OCI-LY1 (cell line): ENCODE results near the gene AGBL1.

Experiments
- H2AFZ ChIP-seq: fragments of 200-600 bp; sonication (generic), shearing (Covaris generic); 2 replicates; pipeline ENCODE4 v1.6.0; 2014; ENCODE audit warnings: antibody characterized with exemption, mild to moderate bottlenecking, low read length
- H3F3A ChIP-seq: fragments of 200-600 bp; sonication (generic), shearing (Covaris generic); 2 replicates; pipeline ENCODE4 v1.6.0; 2014; ENCODE audit warnings: mild to moderate bottlenecking, antibody characterized with exemption, low read length, moderate library complexity; ENCODE audit not compliant: insufficient read depth
- H3K27ac ChIP-seq: fragments of 200-600 bp; sonication (generic); 2 replicates; pipeline ENCODE4 v1.5.1; 2014; ENCODE audit warnings: low read length, mixed run types, mild to moderate bottlenecking, low read depth; ENCODE audit not compliant: poor library complexity, severe bottlenecking
- H3K27me3 ChIP-seq: fragments of 200-600 bp; sonication (generic); 2 replicates; pipeline ENCODE4 v1.6.0; 2014; ENCODE audit warnings: antibody characterized with exemption, mild to moderate bottlenecking, low read length, moderate library complexity; ENCODE audit not compliant: insufficient read depth
- H3K36me3 ChIP-seq: fragments of 200-600 bp; sonication (generic); 2 replicates; pipeline ENCODE4 v1.6.1; 2014; ENCODE audit warnings: mild to moderate bottlenecking, antibody characterized with exemption, low read length, moderate library complexity, mixed read lengths; ENCODE audit not compliant: insufficient read depth
- H3K4me1 ChIP-seq: fragments of 200-600 bp; sonication (generic); 2 replicates; pipeline ENCODE4 v1.5.1; 2014; ENCODE audit warnings: mild to moderate bottlenecking, low read length, moderate library complexity; ENCODE audit not compliant: insufficient read depth, severe bottlenecking
- H3K4me2 ChIP-seq: fragments of 200-600 bp; sonication (generic), shearing (Covaris generic); 2 replicates; pipeline ENCODE4 v1.6.1; 2014; ENCODE audit warnings: low read length
- H3K4me3 ChIP-seq: fragments of 200-600 bp; sonication (generic); 2 replicates; pipeline ENCODE4 v1.5.1; 2014; ENCODE audit warnings: low read length, low read depth, mild to moderate bottlenecking, mixed read lengths; ENCODE audit not compliant: poor library complexity, severe bottlenecking
- H3K79me2 ChIP-seq: fragments of 200-600 bp; shearing (Covaris generic); 2 replicates; pipeline ENCODE4 v1.6.1; 2016; ENCODE audit warnings: mixed run types, low read length, mixed read lengths; ENCODE audit not compliant: insufficient read depth
- H3K9ac ChIP-seq: fragments of 200-600 bp; sonication (generic), shearing (Covaris generic); 2 replicates; pipeline ENCODE4 v1.6.1; 2014; ENCODE audit warnings: mild to moderate bottlenecking, low read length, mixed read lengths
- H3K9me2 ChIP-seq: fragments of 200-600 bp; sonication (generic), shearing (Covaris generic); 2 replicates; pipeline ENCODE4 v1.6.1; 2014; ENCODE audit warnings: low read depth, mild to moderate bottlenecking, low read length, mixed read lengths
- H3K9me3 ChIP-seq: fragments of 200-600 bp; shearing (Covaris generic); 2 replicates; pipeline ENCODE4 v1.6.1; 2014; ENCODE audit warnings: low read length, mixed read lengths
- H4K20me1 ChIP-seq: fragments of 200-600 bp; sonication (generic), shearing (Covaris generic); 2 replicates; pipeline ENCODE4 v1.6.0; 2016; ENCODE audit warnings: mild to moderate bottlenecking, low read length; ENCODE audit not compliant: insufficient read depth
- EZH2 ChIP-seq: fragments of 200-600 bp; sonication (generic), shearing (Covaris generic); IDR thresholded peaks from 2 replicates; pipeline ENCODE4 v1.8.0; 2017; ENCODE audit warnings: borderline replicate concordance, mixed run types, mild to moderate bottlenecking, antibody characterized with exemption, low read length, moderate library complexity, mixed read lengths
- TF ChIP-seq, protein P1 (sequence below): fragments of 200-600 bp; sonication (generic), shearing (Covaris generic); IDR thresholded peaks from 2 replicates; pipeline ENCODE4 v1.5.1; 2017; ENCODE audit warnings: mild to moderate bottlenecking, antibody characterized with exemption, low read length, moderate library complexity, mixed read lengths

Gene AGBL1

DNA sequence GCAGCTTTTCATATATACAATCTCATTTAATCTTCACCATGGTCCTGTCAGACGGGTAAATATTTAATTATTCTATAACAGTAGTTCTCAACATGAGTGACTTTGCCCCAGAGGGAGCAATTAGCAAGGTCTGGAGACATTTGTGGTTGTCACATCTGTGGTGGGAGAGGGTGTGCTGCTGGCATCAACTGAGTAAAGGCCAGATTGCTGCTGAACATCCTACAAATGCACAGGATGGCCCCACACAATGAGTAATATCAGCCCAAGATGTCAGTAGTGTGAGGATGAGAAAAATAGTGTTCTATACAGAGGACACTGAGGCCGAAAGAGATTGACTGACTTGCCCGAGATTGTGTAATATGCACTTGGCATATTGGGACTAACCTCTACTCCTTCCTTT lies 156.0 kb downstream of the AGBL1 start:
- no peaks in the 10 kb centered on the region for H4K20me1 ChIP-seq
- H3K4me2 ChIP-seq: no peak overlapping the region
- no peaks in the 10 kb centered on the region for H3K4me1 ChIP-seq
- H3K27ac ChIP-seq: no peak overlapping the region
- no peaks in the 10 kb centered on the region for H3K36me3 ChIP-seq
- no peaks in the 10 kb centered on the region for H3K9me2 ChIP-seq
- no peaks in the 10 kb centered on the region for H3K79me2 ChIP-seq
- no peak overlapping the region for H3K9ac ChIP-seq
- no peaks in the 10 kb centered on the region for H3F3A ChIP-seq
- no peak overlapping the region for H2AFZ ChIP-seq
- H3K27me3 ChIP-seq: no peaks in the 10 kb centered on the region
- H3K4me3 ChIP-seq: no peak overlapping the region
- no peaks in the 10 kb centered on the region for H3K9me3 ChIP-seq
- TF ChIP-seq, protein P1, sequence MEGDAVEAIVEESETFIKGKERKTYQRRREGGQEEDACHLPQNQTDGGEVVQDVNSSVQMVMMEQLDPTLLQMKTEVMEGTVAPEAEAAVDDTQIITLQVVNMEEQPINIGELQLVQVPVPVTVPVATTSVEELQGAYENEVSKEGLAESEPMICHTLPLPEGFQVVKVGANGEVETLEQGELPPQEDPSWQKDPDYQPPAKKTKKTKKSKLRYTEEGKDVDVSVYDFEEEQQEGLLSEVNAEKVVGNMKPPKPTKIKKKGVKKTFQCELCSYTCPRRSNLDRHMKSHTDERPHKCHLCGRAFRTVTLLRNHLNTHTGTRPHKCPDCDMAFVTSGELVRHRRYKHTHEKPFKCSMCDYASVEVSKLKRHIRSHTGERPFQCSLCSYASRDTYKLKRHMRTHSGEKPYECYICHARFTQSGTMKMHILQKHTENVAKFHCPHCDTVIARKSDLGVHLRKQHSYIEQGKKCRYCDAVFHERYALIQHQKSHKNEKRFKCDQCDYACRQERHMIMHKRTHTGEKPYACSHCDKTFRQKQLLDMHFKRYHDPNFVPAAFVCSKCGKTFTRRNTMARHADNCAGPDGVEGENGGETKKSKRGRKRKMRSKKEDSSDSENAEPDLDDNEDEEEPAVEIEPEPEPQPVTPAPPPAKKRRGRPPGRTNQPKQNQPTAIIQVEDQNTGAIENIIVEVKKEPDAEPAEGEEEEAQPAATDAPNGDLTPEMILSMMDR: no peak
- no peak for TF ChIP-seq EZH2

DNA sequence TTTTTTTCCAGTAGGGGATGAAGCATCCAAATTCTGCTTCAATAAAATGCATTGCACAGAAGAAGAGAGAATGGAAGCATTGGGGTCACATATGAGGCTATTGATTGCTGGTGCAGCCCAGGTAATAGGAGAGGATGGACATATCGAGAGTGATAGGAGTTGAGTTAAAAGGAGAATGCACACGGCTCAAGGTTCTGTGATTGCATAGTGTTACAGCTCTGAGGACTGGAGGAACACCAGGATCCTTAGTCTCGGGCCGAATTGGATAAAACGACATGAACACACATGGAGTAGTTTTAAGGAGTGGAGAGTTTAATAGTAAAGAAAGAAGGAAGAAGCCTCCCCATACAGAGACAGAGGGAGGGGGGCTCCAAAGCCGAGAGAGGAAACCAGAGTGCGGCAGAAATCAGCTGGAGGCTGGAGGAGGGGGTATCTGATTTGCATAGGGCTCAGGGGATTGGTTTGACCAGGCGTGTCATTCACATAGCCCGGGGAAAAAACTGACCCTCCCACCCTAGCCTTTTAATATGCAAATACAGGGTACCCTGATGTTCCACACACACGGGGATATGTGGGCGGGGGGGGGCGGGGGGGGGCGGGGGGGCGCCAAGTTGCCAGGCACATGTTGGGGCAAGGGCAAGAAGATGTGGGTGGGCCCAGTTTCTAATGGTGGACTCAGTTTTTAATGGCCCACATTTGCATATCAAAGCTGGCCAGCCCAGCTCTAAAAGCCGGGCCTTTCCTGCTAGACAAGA lies 156.9 kb downstream of the AGBL1 start:
- Histone ChIP-seq H3K27ac (no peak overlapping the region), H3K4me3 (no peak overlapping the region)
- TF ChIP-seq, protein P1: no peak
- TF ChIP-seq EZH2: no peak

DNA sequence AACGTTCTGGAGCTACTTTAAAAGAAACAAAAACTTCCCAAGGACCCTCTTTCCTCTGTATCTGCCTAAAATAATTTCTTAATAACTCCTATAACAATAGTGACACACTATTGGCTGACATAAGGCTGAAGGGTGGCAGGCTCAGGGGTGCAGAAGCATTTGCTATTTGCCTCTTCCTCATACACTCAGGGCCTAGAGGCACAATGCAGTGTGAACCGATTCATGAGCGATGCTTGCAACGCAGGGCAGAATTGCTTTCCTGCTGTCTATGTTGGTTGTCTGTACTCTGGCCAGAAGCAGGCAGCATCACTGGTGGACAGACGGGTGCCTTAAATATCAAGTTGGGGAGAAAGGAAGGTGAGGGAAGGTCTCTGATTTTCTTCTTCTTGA lies 157.4 kb downstream of the AGBL1 start:
- H3K27me3 ChIP-seq: no peaks in the 10 kb centered on the region
- H3K79me2 ChIP-seq: no peaks in the 10 kb centered on the region
- H3K9ac ChIP-seq: no peak overlapping the region
- no peaks in the 10 kb centered on the region for H3K4me1 ChIP-seq
- no peaks in the 10 kb centered on the region for H3K9me3 ChIP-seq
- H2AFZ ChIP-seq: no peak overlapping the region
- H3K4me2 ChIP-seq: no peak overlapping the region
- no peaks in the 10 kb centered on the region for H3K9me2 ChIP-seq
- no peak overlapping the region for H3K4me3 ChIP-seq
- H3K27ac ChIP-seq: no peak overlapping the region
- no peaks in the 10 kb centered on the region for H4K20me1 ChIP-seq
- H3F3A ChIP-seq: no peaks in the 10 kb centered on the region
- TF ChIP-seq, protein P1: no peak
- no peak for TF ChIP-seq EZH2
- no peaks in the 10 kb centered on the region for H3K36me3 ChIP-seq

More for the DNA sequence above, 156.9 kb downstream of the AGBL1 start:
- no peaks in the 10 kb centered on the region for H3K79me2 ChIP-seq
- H3K9ac ChIP-seq: no peak overlapping the region
- H2AFZ ChIP-seq: no peak overlapping the region
- H3F3A ChIP-seq: no peaks in the 10 kb centered on the region
- H3K4me1 ChIP-seq: no peaks in the 10 kb centered on the region
- no peak overlapping the region for H3K4me2 ChIP-seq
- H3K27me3 ChIP-seq: no peaks in the 10 kb centered on the region
- H3K9me2 ChIP-seq: no peaks in the 10 kb centered on the region
- no peaks in the 10 kb centered on the region for H3K9me3 ChIP-seq
- H4K20me1 ChIP-seq: no peaks in the 10 kb centered on the region
- no peaks in the 10 kb centered on the region for H3K36me3 ChIP-seq
